Measurements from ENCODE around the gene ZNF410.

- TF ChIP-seq CTCF (IDR thresholded peaks at IDR 0.05; ENCODE audit: poor library complexity, severe bottlenecking) (no peak), TAF1 (IDR thresholded peaks at IDR 0.05; ENCODE audit: low read depth) (no peak), POLR2AphosphoS5 (IDR thresholded peaks at IDR 0.05) (no peak), EP300 (conservative IDR thresholded peaks at IDR 0.05; ENCODE audit: poor library complexity, severe bottlenecking) (no peak), SMC3 (conservative IDR thresholded peaks at IDR 0.05; ENCODE audit: poor library complexity) (no peak), EZH2 (IDR thresholded peaks at IDR 0.05; ENCODE audit: borderline replicate concordance, insufficient read depth, low read length, poor library complexity, severe bottlenecking) (no peak), RAD21 (conservative IDR thresholded peaks at IDR 0.05) (no peak), REST (IDR thresholded peaks at IDR 0.05; ENCODE audit: borderline replicate concordance) (no peak)
These were observed 82.2 kb downstream of the ZNF410 start for GRCh38 chr14:73968885-73969284.

Data from neural cell (in vitro differentiated cells).